Activated CD4-positive, CD25-positive, alpha-beta regulatory T cell treated with anti-CD3 and anti-CD28 coated beads, Interleukin-2, amount 50 U/mL, for 72 hours (primary cell): ENCODE data around the gene SLC12A4.
A peak's percentile ranks its signal among the peaks of the same experiment; 100 is the strongest.
"Not testable (repeated sequence)": the region's sequence is repeated elsewhere in the genome, so short reads cannot be mapped to it uniquely, and the experiment has no call there.

Source experiments
- DNase-seq: peaks from one replicate; pipeline ENCODE4 v3.0.0; 2021

SLC12A4 gene

GRCh38 chr16:67940446-67941089, 27.9 kb downstream of the SLC12A4 start:
- DNase-seq: no peak

DNA sequence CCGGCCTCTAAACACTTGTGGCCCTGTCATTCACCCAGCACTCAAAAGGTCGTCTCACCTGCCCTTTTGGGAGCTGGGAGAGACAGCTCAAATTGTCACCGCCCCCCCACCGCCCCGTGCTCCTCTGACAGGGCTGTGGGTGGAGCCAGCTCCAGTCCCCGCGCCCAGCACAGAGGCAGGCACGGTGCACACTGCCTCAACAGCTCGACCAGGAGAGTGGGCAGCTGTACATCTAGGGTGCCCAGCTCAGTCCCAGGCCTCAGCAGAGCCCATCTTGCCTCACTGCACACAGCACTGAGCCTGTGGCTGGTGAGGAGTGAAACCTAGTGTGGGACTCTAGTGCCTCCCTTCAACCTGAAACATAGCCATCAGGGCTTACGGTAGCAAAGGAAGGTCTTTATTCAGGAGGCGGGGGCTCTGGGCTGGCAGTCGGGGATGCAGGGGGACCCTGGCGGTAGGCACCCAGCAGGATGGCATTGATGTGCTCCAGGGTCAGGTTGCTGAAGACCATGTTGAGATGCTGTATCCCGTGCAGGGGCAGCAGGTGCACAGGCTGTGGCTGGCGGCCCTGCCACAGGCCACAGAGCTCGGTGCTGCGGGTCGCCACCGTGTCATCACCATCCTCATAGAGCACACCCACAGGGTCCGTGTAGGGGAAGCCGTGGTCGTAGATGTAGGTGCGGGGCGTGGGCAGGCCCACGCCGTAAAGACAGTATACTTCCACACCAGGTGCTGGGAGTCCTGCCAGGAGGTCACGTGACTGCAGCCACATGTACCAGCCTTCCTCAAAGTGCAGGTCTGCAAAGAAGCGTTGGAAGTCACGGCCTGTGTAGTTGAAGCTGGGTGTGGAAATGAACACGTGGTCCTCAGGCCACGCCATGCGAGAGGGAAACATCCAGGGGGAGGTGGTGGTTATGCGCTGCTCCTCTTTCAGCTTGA, 28.7 kb downstream of the SLC12A4 start:
- DNase-seq: no peak

DNA sequence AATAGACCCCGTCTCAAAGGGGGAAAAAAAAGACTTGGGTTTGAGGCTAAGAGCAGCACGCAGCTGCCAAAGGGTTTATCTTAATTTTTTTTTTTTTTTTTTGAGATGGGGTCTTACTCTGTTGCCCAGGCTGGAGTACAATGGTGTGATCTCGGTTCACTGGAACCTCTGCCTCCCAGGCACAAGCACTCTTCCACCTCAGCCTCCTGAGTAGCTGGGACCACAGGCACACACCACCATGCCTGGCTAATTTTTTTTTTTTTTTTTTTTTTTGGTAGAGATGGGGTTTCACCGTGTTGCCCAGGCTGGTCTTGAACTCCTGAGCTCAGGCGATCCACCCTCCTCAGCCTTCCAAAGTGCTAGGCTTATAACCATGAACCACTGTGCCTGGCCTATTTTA, 30.7 kb downstream of the SLC12A4 start:
- not testable (repeated sequence) for DNase-seq

DNA sequence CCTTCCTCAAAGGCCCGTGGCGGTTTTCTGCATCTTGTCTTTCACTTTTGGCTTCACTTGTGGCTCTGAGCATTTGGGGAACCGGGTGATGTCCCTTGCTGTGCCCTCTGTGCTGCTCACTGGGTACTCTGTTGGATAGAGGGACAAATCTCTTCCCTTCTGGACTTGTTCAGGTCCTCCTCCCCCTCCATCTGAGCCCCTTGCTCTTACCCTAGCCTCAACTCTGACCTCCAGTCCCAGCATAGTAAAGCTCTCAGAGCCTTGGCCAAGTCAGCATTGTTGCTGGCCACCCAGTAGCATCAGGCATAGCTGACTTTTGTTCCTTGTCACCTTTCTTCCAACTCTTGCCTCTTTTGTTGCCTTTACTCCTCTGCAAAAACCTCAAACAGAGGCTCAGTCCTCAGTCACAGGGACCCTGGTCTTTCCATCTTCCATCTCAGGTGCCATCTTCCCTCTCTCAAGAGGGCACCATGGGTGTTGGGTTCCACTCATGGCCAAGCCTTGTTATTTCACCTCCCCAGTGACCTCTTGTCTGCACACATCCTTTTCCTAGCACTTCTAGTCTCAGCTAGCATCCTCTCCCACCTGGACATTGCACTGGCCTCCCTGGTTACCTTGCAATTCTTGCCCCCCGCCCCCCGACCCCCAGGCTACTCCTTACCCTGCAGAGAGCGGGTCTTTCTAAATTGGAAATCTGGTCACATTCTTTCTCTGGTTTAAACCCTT, 31.4 kb downstream of the SLC12A4 start:
- DNase-seq: no peak

GRCh38 chr16:67936124-67936879, 32.1 kb downstream of the SLC12A4 start, which contains the start of gene PSMB10:
PSMB10 (minus strand) TSS chr16:67936850; CDS start chr16:67936749, 101 bp downstream.
- peak; percentile 73 for DNase-seq

GRCh38 chr16:67935402-67936123, 32.9 kb downstream of the SLC12A4 start:
- DNase-seq: peak; percentile 92

DNA sequence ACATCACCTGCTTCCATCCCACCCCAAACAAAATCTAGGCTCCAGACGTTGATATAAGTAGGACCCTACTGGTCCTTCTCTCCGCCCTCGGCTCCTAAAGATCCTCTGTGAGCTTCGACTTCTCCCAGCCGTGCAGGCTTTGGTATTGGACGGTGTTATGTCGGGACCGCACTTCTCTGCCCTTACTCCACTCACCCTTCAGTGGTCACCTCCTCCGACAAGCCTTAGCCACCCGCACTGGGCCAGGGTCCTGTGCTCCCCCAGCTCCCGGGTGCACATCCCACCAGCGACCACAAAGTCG, 33.4 kb downstream of the SLC12A4 start:
- no peak for DNase-seq

DNA sequence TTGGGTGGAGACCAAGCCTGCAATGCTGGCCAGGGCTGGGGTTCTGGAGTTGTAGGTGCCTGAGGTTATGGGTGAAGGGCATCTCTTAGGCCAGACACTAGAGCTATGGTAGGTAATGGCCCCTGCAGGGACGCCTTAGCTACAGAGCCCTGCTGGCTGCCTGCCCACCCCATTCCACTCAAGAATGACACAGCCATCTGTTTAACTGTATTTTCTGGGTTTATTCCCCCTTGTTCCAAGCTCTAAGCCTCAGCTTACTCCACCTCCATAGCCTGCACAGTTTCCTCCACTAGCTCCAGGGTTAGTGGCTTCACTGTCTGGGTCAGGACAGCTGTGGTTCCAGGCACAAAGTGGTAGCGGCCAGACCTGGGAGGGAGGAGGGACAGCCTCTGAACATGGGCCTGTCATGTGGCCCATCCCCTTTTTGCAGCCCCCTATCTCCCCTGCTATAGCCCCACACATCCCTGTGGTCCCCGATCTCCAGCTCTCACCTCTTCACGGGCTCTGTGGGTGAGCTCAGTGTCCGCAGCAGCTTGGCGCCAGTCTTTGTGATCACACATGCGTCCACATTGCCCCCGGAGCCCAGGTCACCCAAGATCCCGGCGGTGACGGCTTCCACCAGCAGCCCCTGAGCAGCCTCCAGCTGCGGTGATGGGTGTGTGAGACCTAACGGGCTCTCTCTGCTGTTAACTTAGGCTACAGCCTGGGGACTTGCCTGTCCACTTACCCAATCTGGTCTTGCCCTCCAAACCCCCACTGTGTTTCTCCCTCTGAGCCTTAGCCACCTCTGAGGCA, 33.9 kb downstream of the SLC12A4 start:
- DNase-seq: no peak

- DNase-seq: no peak
Observed at GRCh38 chr16:67933805-67934204, 34.6 kb downstream of the SLC12A4 start.

GRCh38 chr16:67932462-67932840, 36.0 kb downstream of the SLC12A4 start:
- no peak for DNase-seq

DNA sequence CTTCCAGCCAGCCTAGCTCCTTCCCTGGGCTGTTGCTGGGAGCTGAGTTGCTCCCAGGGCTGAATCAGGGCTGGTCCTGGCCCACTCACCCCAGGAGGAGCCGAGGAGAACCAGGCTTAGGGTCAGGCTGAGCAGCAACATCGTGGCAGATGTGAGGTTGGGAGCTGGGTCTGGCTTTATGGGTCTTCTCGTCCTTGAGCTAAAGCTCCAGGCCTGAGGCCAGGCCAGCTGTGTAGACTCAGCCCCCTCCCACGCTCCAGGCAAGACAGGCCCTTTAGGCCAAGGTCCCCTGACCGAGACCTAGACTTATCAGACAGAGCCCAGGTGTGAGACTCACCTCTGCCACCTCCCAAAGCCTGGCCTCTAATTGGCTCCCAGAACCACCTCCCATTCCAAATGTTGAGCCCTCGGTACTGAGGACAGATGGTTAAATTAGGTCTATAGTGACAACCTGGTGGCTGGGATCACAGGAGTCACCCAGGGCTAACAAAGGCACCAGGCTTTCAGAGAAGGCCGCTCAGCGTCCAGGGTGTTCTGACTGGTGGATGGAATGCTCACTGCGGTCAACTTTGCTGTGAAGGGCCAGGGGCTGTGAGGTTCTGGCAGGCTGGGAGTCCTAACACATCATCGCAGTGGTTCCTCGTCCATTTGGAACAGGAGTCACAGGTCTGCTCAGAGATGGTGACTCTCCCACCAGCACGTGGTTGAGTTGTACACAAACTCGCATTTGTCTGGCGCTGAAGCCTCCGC, 36.5 kb downstream of the SLC12A4 start, which contains the start of gene CTRL:
CTRL (minus strand) TSS at position 151 of the 750 bp plus-strand sequence; CDS start at position 141, 10 bp downstream.
- no peak for DNase-seq

DNA sequence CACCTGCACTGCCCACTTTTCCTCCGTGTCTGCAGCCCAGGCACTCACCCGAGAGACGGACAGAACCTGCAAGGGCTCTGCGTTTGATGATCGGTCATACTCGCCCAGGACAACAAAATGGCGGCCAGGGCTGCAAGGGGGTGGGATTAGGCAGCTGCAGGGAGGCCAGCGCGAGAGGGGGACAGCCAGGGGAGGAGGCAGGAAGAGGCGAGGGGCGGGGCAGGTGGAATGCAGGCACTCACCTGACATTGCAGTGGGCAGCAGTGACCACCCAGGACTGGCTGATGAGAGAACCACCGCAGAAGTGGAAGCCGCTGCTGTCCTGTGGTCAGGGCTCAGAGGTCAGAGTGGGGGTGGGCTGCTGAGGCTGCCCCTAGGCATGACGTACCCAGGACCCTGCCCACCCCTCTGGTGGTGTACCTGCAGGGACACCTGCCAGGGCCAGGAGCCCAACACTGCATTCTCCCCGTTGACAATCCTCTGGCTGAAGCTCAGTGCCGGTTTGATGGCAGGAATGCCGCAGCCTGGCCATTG, 37.7 kb downstream of the SLC12A4 start:
- DNase-seq: no peak

DNA sequence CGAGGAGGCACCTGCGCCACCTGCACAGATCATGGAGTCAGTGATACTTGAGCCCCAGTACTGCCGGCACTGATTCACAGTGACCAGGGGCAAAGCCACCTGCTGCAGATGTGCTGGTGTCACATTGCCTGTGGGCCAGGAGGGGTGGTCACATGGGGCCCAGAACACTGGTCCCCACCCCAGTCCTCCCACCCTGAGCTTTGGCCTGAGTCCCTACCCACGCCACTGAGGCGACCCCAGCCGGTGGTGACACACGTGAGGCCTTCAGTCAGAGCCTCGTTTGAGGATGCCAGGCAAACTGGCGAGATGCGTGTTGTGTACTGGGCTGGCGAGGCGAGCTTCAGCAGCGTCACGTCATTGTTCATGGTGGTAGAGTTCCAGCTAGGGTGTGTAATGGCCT, 38.2 kb downstream of the SLC12A4 start:
- DNase-seq: no peak

DNA sequence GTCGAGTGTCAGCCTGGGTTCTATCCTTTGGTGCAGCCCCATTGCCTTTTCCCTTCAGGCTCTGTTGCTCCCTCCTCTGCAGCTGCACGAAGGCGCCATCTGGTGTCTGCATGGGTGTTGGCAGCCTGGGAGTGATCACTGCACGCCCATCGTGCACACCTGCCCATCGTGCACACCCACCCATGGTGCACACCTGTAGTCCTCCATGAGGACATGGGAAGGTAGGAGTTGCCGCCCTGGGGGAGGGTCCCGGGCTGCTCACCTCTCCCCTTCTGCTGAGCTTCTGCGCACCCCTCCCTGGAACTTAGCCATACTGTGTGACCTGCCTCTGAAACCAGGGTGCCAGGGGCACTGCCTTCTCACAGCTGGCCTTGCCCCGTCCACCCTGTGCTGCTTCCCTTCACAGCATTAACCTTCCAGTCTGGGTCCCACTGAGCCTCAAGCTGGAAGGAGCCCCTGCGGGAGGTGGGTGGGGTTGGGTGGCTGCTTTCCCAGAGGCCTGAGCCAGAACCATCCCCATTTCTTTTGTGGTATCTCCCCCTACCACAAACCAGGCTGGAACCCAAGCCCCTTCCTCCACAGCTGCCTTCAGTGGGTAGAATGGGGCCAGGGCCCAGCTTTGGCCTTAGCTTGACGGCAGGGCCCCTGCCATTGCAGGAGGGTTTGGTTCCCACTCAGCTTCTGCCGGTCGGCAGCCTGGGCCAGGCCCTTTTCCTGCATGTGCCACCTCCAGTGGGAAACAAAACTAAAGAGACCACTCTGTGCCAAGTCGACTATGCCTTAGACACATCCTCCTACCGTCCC, 39.7 kb downstream of the SLC12A4 start:
- DNase-seq: peak; percentile 73

- DNase-seq: no peak
Observed at GRCh38 chr16:67928147-67928546, 40.3 kb downstream of the SLC12A4 start.

GRCh38 chr16:67927131-67927941, 41.1 kb downstream of the SLC12A4 start:
- DNase-seq: no peak

- no peak for DNase-seq
Observed at GRCh38 chr16:67926181-67926750, 42.2 kb downstream of the SLC12A4 start.
